Liver (tissue), 9 donors: ENCODE measurements around the gene ROR1. TPM values are rescaled to one million over a fixed set of nuclear protein-coding genes. Genes with fewer than 3 reads are reported as not detected.

Experiments used
- DNase-seq: peaks from one replicate; pipeline ENCODE4 v3.0.0-alpha.2; 2017; ENCODE audit warnings: low spot score
- H3K27ac ChIP-seq, 2 donors: one replicate each; pipeline ENCODE4 v1.7.0; 2013; ENCODE audit warnings: inconsistent platforms in 2 of 2, low read length in 2 of 2, control low read depth in 1 of 2, low read depth in 1 of 2, mild to moderate bottlenecking in 1 of 2
- H3K27me3 ChIP-seq, 4 donors: one replicate each; pipeline versions ENCODE4 v1.6.1 to v1.7.0; 2013; ENCODE audit warnings: low read length in 3 of 4, inconsistent platforms in 1 of 4, mild to moderate bottlenecking in 1 of 4, moderate library complexity in 1 of 4; ENCODE audit not compliant: control insufficient read depth in 4 of 4, insufficient read depth in 4 of 4
- H3K36me3 ChIP-seq, 4 donors: one replicate each; pipeline versions ENCODE4 v1.6.1 to v1.7.0; 2013; ENCODE audit warnings: low read length in 3 of 4, mild to moderate bottlenecking in 3 of 4, low read depth in 1 of 4, moderate library complexity in 1 of 4; ENCODE audit not compliant: control insufficient read depth in 4 of 4, insufficient read depth in 3 of 4
- H3K4me1 ChIP-seq, 4 donors: one replicate each; pipeline versions ENCODE4 v1.6.1 to v1.7.0; 2013; ENCODE audit warnings: low read length in 3 of 4, mild to moderate bottlenecking in 3 of 4, moderate library complexity in 1 of 4; ENCODE audit not compliant: control insufficient read depth in 4 of 4, insufficient read depth in 4 of 4
- H3K4me3 ChIP-seq, 3 donors: one replicate each; pipeline versions ENCODE4 v1.6.1 to v1.7.0; 2013; ENCODE audit warnings: low read length in 3 of 3, control low read depth in 1 of 3, low read depth in 1 of 3, mild to moderate bottlenecking in 1 of 3
- H3K9ac ChIP-seq, 2 donors: one replicate each; pipeline ENCODE4 v1.7.0; 2013; ENCODE audit warnings: low read length in 2 of 2, mild to moderate bottlenecking in 2 of 2, moderate library complexity in 2 of 2, control low read depth in 1 of 2, low read depth in 1 of 2
- H3K9me3 ChIP-seq, 4 donors: one replicate each; pipeline versions ENCODE4 v1.6.1 to v1.7.0; 2013; ENCODE audit warnings: low read length in 3 of 4; ENCODE audit not compliant: control insufficient read depth in 4 of 4
- ATF3 ChIP-seq: IDR thresholded peaks from 2 replicates; pipeline ENCODE4 v1.6.1; 2016; ENCODE audit warnings: antibody characterized with exemption
- CTCF ChIP-seq: fragments of 150-350 bp; IDR thresholded peaks from 2 replicates; pipeline ENCODE4 v1.5.1; 2017; ENCODE audit warnings: improper control_type of control experiment, low read depth, low read length; ENCODE audit not compliant: missing input control
- EGR1 ChIP-seq, 2 donors: IDR thresholded peaks; 2 replicates each; pipeline ENCODE4 v1.6.1; 2016 to 2018; ENCODE audit warnings: antibody characterized with exemption in 2 of 2, low read depth in 2 of 2
- FOXA1 ChIP-seq: IDR thresholded peaks from 2 replicates; pipeline ENCODE4 v1.6.1; 2016; ENCODE audit warnings: antibody characterized with exemption
- FOXA2 ChIP-seq: IDR thresholded peaks from 2 replicates; pipeline ENCODE4 v1.6.1; 2016; ENCODE audit warnings: antibody characterized with exemption
- GABPA ChIP-seq, 2 donors: IDR thresholded peaks in 1 of 2; conservative IDR thresholded peaks in 1 of 2; 2 replicates each; pipeline ENCODE4 v1.6.1; 2016; ENCODE audit warnings: antibody characterized with exemption in 2 of 2, mild to moderate bottlenecking in 1 of 2, moderate library complexity in 1 of 2
- HNF4A ChIP-seq, 2 donors: conservative IDR thresholded peaks; 2 replicates each; pipeline ENCODE4 v1.6.1; 2016; ENCODE audit warnings: antibody characterized with exemption in 2 of 2, mild to moderate bottlenecking in 2 of 2
- HNF4G ChIP-seq: IDR thresholded peaks from 2 replicates; pipeline ENCODE4 v1.6.1; 2016; ENCODE audit warnings: antibody characterized with exemption
- JUND ChIP-seq, 2 donors: IDR thresholded peaks; 2 replicates each; pipeline ENCODE4 v1.6.1; 2016; ENCODE audit warnings: antibody characterized with exemption in 2 of 2
- MAX ChIP-seq: IDR thresholded peaks from 2 replicates; pipeline ENCODE4 v1.6.1; 2016; ENCODE audit warnings: antibody characterized with exemption
- NR2F2 ChIP-seq: IDR thresholded peaks from 2 replicates; pipeline ENCODE4 v1.6.1; 2016; ENCODE audit warnings: antibody characterized with exemption
- RAD21 ChIP-seq, 2 donors: IDR thresholded peaks; 2 replicates each; pipeline ENCODE4 v1.6.1; 2016; ENCODE audit warnings: antibody characterized with exemption in 2 of 2, mild to moderate bottlenecking in 2 of 2
- REST ChIP-seq: IDR thresholded peaks from 2 replicates; pipeline ENCODE4 v1.6.1; 2016; ENCODE audit warnings: antibody characterized with exemption, mild to moderate bottlenecking
- RXRA ChIP-seq, 2 donors: IDR thresholded peaks; 2 replicates each; pipeline ENCODE4 v1.6.1; 2017 to 2018; ENCODE audit warnings: antibody characterized with exemption in 2 of 2, mild to moderate bottlenecking in 1 of 2
- TAF1 ChIP-seq: conservative IDR thresholded peaks from 2 replicates; pipeline ENCODE4 v1.6.1; 2016; ENCODE audit warnings: antibody characterized with exemption, mild to moderate bottlenecking
- YY1 ChIP-seq: IDR thresholded peaks from 2 replicates; pipeline ENCODE4 v1.6.1; 2016; ENCODE audit warnings: antibody characterized with exemption, mild to moderate bottlenecking
- ZBTB33 ChIP-seq: IDR thresholded peaks from 2 replicates; pipeline ENCODE4 v1.6.1; 2016; ENCODE audit warnings: antibody characterized with exemption
- WGBS: extraction: QIAGEN DNeasy Blood & Tissue Kit; methylation state at CpG from one replicate; pipeline ENCODE4 v1.1.7; 2013; 5-methylcytosine and 5-hydroxymethylcytosine counted together
- polyA plus RNA-seq, 2 donors: library from polyadenylated mRNA; stranded (reverse) in 1 of 2; unstranded in 1 of 2; fragments of 200-250 nt in 1 of 2; fragments of >200 nt in 1 of 2; fragmentation: Nextera tagmentation in 1 of 2; extraction: Ambion mirVana in 1 of 2; gene quantifications; one replicate each; pipeline versions ENCODE4 v1.2.1 to v1.2.3, GENCODE V29; 2013 to 2015
- total RNA-seq, 2 donors: library from RNA; depleted of rRNA; stranded (reverse); fragments of >200 nt; gene quantifications; one replicate each; pipeline ENCODE4 v1.2.3, GENCODE V29; 2014
- donor health status: healthy.
- donor health status: healthy.
- donor health status: healthy.
- donor health status: healthy.
- donor health status: healthy.

Gene ROR1
- total and polyA plus RNA-seq, 4 donors: 0.15 to 0.98 (median 0.37) TPM

- H3K9me3 ChIP-seq: no peaks in the 10 kb centered on the region
- no peak overlapping the region for H3K27ac ChIP-seq
- H3K9ac ChIP-seq: no peak overlapping the region
- 67% methylated on average over 10 of the region's 10 CpGs for WGBS
- H3K36me3 ChIP-seq: no peaks in the 10 kb centered on the region
- DNase-seq: no peak
- TF ChIP-seq ATF3 (no peak), HNF4A (conservative IDR thresholded peaks at IDR 0.05) (no peak), GABPA (IDR thresholded peaks at IDR 0.05 in 1 of 2, conservative IDR thresholded peaks at IDR 0.05 in 1 of 2) (no peak), YY1 (no peak), CTCF (no peak), JUND (IDR thresholded peaks at IDR 0.05) (no peak), EGR1 (IDR thresholded peaks at IDR 0.05; ENCODE audit: low read depth in 2 of 2) (no peak), HNF4G (no peak)
- no peak overlapping the region for H3K4me3 ChIP-seq
- H3K27me3 ChIP-seq: no peaks in the 10 kb centered on the region
- no peaks in the 10 kb centered on the region for H3K4me1 ChIP-seq
These were observed 139.7 kb downstream of the ROR1 start for GRCh38 chr1:63913533-63913932.

- 56% methylated on average over 5 of the region's 5 CpGs for WGBS
- DNase-seq: no peak
- Histone ChIP-seq H3K4me3 (no peak overlapping the region), H3K27me3 (no peaks in the 10 kb centered on the region), H3K4me1 (no peaks in the 10 kb centered on the region), H3K9me3 (no peaks in the 10 kb centered on the region), H3K36me3 (no peaks in the 10 kb centered on the region), H3K27ac (no peak overlapping the region), H3K9ac (no peak overlapping the region)
- no peak for TF ChIP-seq YY1
- no peak for TF ChIP-seq RAD21 (IDR thresholded peaks at IDR 0.05)
- TF ChIP-seq MAX: no peak
- no peak for TF ChIP-seq FOXA1
- no peak for TF ChIP-seq NR2F2
- no peak for TF ChIP-seq FOXA2
- no peak for TF ChIP-seq REST
- TF ChIP-seq TAF1: no peak
- no peak for TF ChIP-seq ATF3
- no peak for TF ChIP-seq EGR1 (IDR thresholded peaks at IDR 0.05; ENCODE audit: low read depth in 2 of 2)
- TF ChIP-seq JUND (IDR thresholded peaks at IDR 0.05): no peak
- TF ChIP-seq GABPA (IDR thresholded peaks at IDR 0.05 in 1 of 2, conservative IDR thresholded peaks at IDR 0.05 in 1 of 2): no peak
- TF ChIP-seq RXRA (IDR thresholded peaks at IDR 0.05): no peak
- TF ChIP-seq ZBTB33: no peak
- TF ChIP-seq HNF4G: no peak
These were observed 140.4 kb downstream of the ROR1 start for GRCh38 chr1:63914241-63914640.
